Caco-2 (cell line): Measurements from ENCODE around the gene CEP152. TPM values are rescaled to one million over a fixed set of nuclear protein-coding genes. Genes with fewer than 3 reads are reported as not detected.

Experiments used
- BruUV-seq: library from RNA; stranded (reverse); fragments of 400-500 nt; replicated peaks from 2 replicates; lab custom pipeline; 2021; lab: Mats Ljungman, UMichigan
- CTCF ChIA-PET: fragments of 300-600 bp; sonication (Branson Sonifier 250); formaldehyde crosslinking; loops from one replicate; lab custom pipeline; 2022; ENCODE audit warnings: antibody characterized with exemption; lab: Charles Lee
- POLR2A ChIA-PET: fragments of 300-600 bp; sonication (Branson Sonifier 250); formaldehyde crosslinking; loops from one replicate; lab custom pipeline; 2022; ENCODE audit warnings: antibody characterized with exemption; lab: Charles Lee
- DNase-seq, 2 experiments: peaks; one replicate each; pipeline versions ENCODE4 v3.0.0 to v3.0.0-alpha.2; 2020 to 2022
- H3K27me3 ChIP-seq: replicated peaks from 2 replicates; pipeline ENCODE4 v1.6.0; 2011; ENCODE audit warnings: low read length; ENCODE audit not compliant: control insufficient read depth, insufficient read depth
- H3K36me3 ChIP-seq: 2 replicates; pipeline ENCODE4 v1.5.1; 2011; ENCODE audit warnings: low read length; ENCODE audit not compliant: control insufficient read depth, insufficient read depth
- H3K4me1 ChIP-seq: fragments of 250-450 bp; sonication (Bioruptor Pico); 2 replicates; pipeline ENCODE4 v1.5.1; 2020; ENCODE audit warnings: mild to moderate bottlenecking
- H3K4me3 ChIP-seq: 2 replicates; pipeline ENCODE4 v1.5.1; 2011; ENCODE audit warnings: low read depth, mild to moderate bottlenecking, control low read depth, low read length
- H3K9me3 ChIP-seq: fragments of 250-450 bp; sonication (Bioruptor Pico); 2 replicates; pipeline ENCODE4 v1.5.1; 2020; ENCODE audit warnings: mild to moderate bottlenecking, moderate library complexity
- H3K27ac Mint-ChIP-seq: one replicate; pipeline ENCODE4 v1.8.0; 2022; ENCODE audit warnings: mixed read lengths; ENCODE audit not compliant: unreplicated experiment
- H3K27me3 Mint-ChIP-seq: one replicate; pipeline ENCODE4 v1.8.0; 2022; ENCODE audit warnings: mixed read lengths; ENCODE audit not compliant: insufficient read depth, unreplicated experiment
- H3K36me3 Mint-ChIP-seq: one replicate; pipeline ENCODE4 v1.8.0; 2022; ENCODE audit warnings: mild to moderate bottlenecking, mixed read lengths; ENCODE audit not compliant: insufficient read depth, unreplicated experiment
- H3K4me1 Mint-ChIP-seq: one replicate; pipeline ENCODE4 v1.8.0; 2022; ENCODE audit warnings: low read depth, mixed read lengths; ENCODE audit not compliant: unreplicated experiment
- H3K4me3 Mint-ChIP-seq: one replicate; pipeline ENCODE4 v1.8.0; 2022; ENCODE audit warnings: mild to moderate bottlenecking, moderate library complexity, mixed read lengths; ENCODE audit not compliant: unreplicated experiment
- H3K9me3 Mint-ChIP-seq: one replicate; pipeline ENCODE4 v1.8.0; 2022; ENCODE audit warnings: mixed read lengths; ENCODE audit not compliant: unreplicated experiment
- CTCF ChIP-seq, 2 experiments: fragments of 200-600 bp in 1 of 2; IDR thresholded peaks; 1 replicate in 1 of 2; 2 replicates in 1 of 2; pipeline versions ENCODE4 v1.5.1 to v1.8.0; 2011 to 2022; ENCODE audit warnings: antibody characterized with exemption in 1 of 2, control low read depth in 1 of 2, inconsistent platforms in 1 of 2, low read depth in 1 of 2, low read length in 1 of 2, mild to moderate bottlenecking in 1 of 2, moderate library complexity in 1 of 2; ENCODE audit not compliant: insufficient read depth in 1 of 2, severe bottlenecking in 1 of 2, unreplicated experiment in 1 of 2
- intact Hi-C: fragments of 100-400 bp; cut with micrococcal nuclease; formaldehyde crosslinking; loops from one replicate; pipeline ENCODE4 v1.10.0; 2022; ENCODE audit not compliant: unreplicated experiment
- total RNA-seq: library from RNA; stranded (reverse); gene quantifications from 2 replicates; pipeline ENCODE4 v1.2.3, GENCODE V29; 2022

The CEP152 gene
- total RNA-seq, 1 experiment from 2014 or later: 14.2 TPM

GRCh38 chr15:48754011-48754410, 56.9 kb downstream of the CEP152 start:
- no peaks in the 10 kb centered on the region for H3K27me3 Mint-ChIP-seq
- H3K4me3 ChIP-seq: no peak overlapping the region
- BruUV-seq: no TSS peak
- H3K4me1 ChIP-seq: no peaks in the 10 kb centered on the region
- CTCF ChIA-PET: no interaction called here
- TF ChIP-seq CTCF (IDR thresholded peaks at IDR 0.05; ENCODE audit: insufficient read depth in 1 of 2, low read depth in 1 of 2, low read length in 1 of 2, severe bottlenecking in 1 of 2, unreplicated experiment in 1 of 2): no peak
- no peaks in the 10 kb centered on the region for H3K9me3 ChIP-seq
- H3K9me3 Mint-ChIP-seq: no peaks in the 10 kb centered on the region
- H3K36me3 Mint-ChIP-seq: peaks cover 16% of the 10 kb centered on the region
- DNase-seq: no peak
- no peak overlapping the region for H3K4me3 Mint-ChIP-seq
- intact Hi-C loops: no loop called here
- no peak overlapping the region for H3K27ac Mint-ChIP-seq
- H3K36me3 ChIP-seq: no peaks in the 10 kb centered on the region
- POLR2A ChIA-PET: no interaction called here
- no peaks in the 10 kb centered on the region for H3K27me3 ChIP-seq
- H3K4me1 Mint-ChIP-seq: no peaks in the 10 kb centered on the region

- no peaks in the 10 kb centered on the region for H3K9me3 ChIP-seq
- H3K4me3 ChIP-seq: no peak overlapping the region
- Mint-ChIP-seq H3K36me3 (peaks cover 16% of the 10 kb centered on the region), H3K9me3 (no peaks in the 10 kb centered on the region), H3K27me3 (no peaks in the 10 kb centered on the region), H3K27ac (no peak overlapping the region), H3K4me3 (no peak overlapping the region), H3K4me1 (no peaks in the 10 kb centered on the region)
- no peaks in the 10 kb centered on the region for H3K4me1 ChIP-seq
- CTCF ChIA-PET: no interaction called here
- H3K27me3 ChIP-seq: no peaks in the 10 kb centered on the region
- TF ChIP-seq CTCF (IDR thresholded peaks at IDR 0.05; ENCODE audit: insufficient read depth in 1 of 2, low read depth in 1 of 2, low read length in 1 of 2, severe bottlenecking in 1 of 2, unreplicated experiment in 1 of 2): no peak
- no peak for DNase-seq
- intact Hi-C loops: no loop called here
- POLR2A ChIA-PET: no interaction called here
- BruUV-seq: no TSS peak
- H3K36me3 ChIP-seq: no peaks in the 10 kb centered on the region
Observed at GRCh38 chr15:48751595-48751994, 59.3 kb downstream of the CEP152 start.

- intact Hi-C loops: no loop called here
- H3K36me3 Mint-ChIP-seq: peaks cover 20% of the 10 kb centered on the region
- TF ChIP-seq CTCF (IDR thresholded peaks at IDR 0.05; ENCODE audit: insufficient read depth in 1 of 2, low read depth in 1 of 2, low read length in 1 of 2, severe bottlenecking in 1 of 2, unreplicated experiment in 1 of 2): no peak
- no TSS peak for BruUV-seq
- Histone ChIP-seq H3K36me3 (no peaks in the 10 kb centered on the region), H3K4me1 (no peaks in the 10 kb centered on the region), H3K4me3 (no peak overlapping the region), H3K27me3 (no peaks in the 10 kb centered on the region), H3K9me3 (no peaks in the 10 kb centered on the region)
- H3K9me3 Mint-ChIP-seq: no peaks in the 10 kb centered on the region
- no peak overlapping the region for H3K27ac Mint-ChIP-seq
- ChIA-PET CTCF (no interaction called here), POLR2A (no interaction called here)
- peaks cover 7% of the 10 kb centered on the region for H3K4me1 Mint-ChIP-seq
- DNase-seq: no peak
- H3K4me3 Mint-ChIP-seq: no peak overlapping the region
- H3K27me3 Mint-ChIP-seq: no peaks in the 10 kb centered on the region
Observed at GRCh38 chr15:48748535-48748934, 62.3 kb downstream of the CEP152 start.
